Ureter (tissue), 1 donor: ENCODE data around the gene ZNF438. TPM values are rescaled to one million over a fixed set of nuclear protein-coding genes. Genes with fewer than 3 reads are reported as not detected.
A peak's percentile ranks its signal among the peaks of the same experiment; 100 is the strongest.
"Not testable (repeated sequence)": the region's sequence is repeated elsewhere in the genome, so short reads cannot be mapped to it uniquely, and the experiment has no call there.

ENCODE experiments used
- DNase-seq: peaks from one replicate; pipeline ENCODE4 v3.0.0-alpha.2; 2020; ENCODE audit warnings: low spot score
- total RNA-seq: library from RNA; stranded (reverse); gene quantifications from one replicate; pipeline ENCODE4 v1.2.4, GENCODE V29; 2023
- donor health status: DM: yes; HTN: yes; CAD: no.

The ZNF438 gene
- total RNA-seq, 1 donor from 2014 or later, result 11.2 TPM

DNA sequence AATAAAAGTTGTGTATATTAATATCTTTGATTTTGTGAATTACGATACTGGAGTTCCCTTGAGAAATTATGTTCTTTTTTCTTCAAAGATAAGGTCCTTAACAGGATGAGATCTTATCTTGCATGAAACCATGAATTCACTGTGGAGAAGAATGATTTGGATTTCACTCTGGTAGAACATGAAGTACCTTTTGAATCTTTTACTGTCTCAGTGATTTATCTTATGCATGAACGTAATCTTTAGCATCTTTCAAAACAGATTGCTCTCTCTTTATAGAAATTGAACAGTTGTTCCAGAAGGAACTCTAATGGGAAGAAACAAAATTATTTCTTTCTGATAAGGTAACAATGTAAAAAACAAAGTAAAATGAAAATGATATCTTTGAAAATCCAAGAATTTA, 11.0 kb upstream of the ZNF438 start:
- no peak for DNase-seq

DNA sequence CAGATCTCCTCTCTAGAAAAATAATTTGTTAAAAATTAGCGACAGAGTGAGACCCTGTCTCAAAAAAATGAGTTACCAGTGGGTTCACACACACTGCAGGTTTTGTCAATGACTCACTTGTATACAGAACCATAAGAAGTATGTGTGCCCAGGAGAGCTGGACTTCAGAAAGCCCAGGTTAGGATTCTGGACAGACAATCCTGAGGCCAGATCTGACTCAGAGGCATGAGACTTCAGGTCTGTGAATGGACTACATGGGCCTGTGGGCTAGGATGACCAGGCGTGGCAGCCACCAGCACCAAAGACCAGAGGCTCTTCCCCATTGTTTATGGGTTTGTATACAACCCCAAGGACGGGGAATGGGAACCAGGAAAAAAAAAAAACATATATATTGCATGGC, 9.3 kb upstream of the ZNF438 start:
- no peak for DNase-seq

DNA sequence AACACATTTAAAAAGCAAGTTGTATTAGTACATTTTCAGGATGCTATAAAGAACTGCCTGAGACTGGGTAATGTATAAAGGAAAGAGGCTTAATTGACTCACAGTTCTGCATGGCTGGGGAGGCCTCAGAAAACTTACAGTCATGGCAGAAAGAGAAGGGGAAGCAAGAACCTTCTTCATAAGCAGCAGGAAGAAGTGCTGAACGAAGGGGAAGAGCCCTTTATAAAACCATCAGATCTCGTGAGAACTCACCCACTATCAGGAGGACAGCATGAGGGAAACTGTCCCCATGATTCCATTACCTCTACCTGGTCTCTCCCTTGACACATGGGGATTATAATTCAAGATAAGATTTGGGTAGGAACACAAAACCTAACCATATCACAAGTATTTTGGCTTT, 7.3 kb upstream of the ZNF438 start:
- DNase-seq, result not testable (repeated sequence)

DNA sequence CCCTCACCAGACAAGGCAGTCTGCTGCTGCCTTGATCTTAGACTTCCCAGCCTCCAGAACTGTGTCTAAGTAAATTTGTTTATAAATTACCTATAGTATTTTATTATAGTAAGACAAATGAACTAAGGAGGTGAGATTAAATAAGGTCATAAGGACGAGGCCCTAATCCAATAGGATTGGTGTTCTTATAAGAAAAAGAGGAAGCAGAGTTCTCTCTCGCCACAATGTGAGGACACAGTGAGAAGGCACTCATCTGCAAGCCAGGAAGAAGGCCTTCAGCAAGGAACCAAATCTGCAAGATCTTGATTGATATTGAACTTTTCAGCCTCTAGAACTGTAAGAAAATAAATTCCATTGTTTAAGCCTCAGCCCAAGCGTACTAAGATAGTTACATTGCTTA, 6.1 kb upstream of the ZNF438 start:
- no peak for DNase-seq

DNA sequence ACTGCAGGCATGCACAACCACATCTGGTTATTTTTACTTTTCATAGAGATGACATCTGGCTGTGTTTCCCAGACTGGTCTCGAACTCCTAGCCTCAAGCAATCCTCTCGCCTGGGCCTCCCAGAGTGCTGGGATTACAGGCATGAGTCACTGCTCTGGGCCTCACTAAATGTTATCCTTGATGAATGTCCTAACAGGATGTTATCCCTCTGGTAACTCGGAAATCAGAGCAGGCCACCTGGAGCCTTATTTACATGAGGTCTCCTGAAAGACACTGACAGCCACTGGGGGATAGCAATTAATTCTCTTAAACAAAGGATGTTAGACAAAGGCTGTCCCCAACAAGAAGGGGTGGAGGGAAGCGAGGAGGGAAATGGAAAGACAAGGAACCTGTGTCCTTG, 4.5 kb upstream of the ZNF438 start:
- DNase-seq, result no peak

DNA sequence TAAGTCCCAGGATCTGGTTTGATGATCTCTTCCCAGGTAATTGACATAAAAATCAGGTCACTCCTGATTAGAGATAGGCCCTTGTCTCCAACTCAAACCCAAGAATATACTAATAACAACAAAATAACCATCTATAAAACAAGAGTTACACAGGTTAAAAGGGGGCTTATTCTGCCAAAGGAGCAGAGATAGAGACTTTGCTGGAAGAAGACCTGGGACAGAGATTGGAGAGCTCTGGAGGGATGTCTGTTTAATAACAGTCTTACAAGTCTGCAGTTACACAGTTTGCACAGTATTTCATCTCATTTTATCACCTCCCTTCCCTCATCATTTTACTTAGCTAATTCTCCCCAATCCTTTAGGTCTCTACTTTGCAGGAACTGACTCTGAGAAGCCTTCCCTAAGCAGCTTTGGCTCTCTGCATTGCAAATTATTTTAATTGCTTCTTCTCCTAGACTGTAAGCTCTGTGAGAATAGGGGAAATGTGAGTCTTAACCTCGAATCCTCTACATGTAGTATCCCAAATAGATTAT, 3.7 kb upstream of the ZNF438 start:
- no peak for DNase-seq

DNA sequence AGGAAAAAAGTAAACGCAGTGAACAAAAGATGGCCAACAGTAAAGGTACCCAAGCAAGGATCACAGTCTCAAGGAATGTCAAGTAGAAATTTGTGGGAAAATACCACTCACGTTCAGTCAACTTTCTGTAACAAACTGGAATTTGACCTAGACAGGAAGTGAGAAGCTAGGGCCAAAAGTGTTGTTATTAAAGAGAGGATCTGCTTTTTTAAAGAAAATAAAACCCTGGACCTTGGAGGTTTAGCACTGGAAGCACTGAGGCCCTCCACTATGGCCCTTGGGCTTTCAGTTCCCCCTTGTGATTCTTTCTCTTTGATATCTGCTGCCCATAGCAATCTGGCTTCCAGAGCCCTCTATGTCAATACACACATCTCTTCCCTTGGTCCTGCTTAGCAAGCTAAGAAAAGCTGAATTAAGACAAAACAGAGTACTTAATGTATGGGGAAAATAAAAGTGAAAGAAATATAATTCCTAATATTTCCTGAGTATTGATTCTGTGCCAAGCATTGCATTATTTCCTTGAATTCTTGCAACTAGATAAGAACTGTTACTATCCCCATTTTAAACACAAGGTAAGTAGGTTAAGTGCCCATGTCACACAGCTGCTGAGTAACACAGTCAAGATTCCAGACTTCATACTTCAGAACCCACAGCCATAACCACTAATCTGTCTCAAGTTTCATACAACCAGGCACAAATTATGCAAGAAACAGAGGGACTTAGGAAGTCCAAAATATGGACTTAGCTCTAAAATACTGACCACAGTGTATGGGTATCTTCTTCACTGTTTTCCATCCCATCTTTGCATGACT, 2.6 kb upstream of the ZNF438 start:
- DNase-seq, result no peak

DNA sequence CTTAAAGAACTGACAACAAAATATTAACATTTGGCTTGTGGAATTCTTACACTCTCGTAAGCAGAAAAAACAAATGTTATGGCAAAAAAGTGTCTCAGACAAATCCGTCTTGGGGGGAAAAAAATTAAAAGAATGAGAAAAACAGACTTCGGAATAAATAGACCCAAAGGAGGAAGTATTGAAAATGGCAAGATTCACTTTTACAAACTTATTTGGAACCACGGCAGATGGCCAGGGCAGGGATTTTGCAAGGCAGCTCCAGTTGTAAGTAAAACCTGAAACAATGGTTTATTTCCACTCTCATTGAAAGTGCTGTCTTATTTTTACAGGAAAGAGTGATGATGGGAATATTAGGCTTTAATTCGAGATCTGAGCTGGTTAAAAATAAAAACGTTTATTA, 1.5 kb upstream of the ZNF438 start:
- DNase-seq, result no peak

DNA sequence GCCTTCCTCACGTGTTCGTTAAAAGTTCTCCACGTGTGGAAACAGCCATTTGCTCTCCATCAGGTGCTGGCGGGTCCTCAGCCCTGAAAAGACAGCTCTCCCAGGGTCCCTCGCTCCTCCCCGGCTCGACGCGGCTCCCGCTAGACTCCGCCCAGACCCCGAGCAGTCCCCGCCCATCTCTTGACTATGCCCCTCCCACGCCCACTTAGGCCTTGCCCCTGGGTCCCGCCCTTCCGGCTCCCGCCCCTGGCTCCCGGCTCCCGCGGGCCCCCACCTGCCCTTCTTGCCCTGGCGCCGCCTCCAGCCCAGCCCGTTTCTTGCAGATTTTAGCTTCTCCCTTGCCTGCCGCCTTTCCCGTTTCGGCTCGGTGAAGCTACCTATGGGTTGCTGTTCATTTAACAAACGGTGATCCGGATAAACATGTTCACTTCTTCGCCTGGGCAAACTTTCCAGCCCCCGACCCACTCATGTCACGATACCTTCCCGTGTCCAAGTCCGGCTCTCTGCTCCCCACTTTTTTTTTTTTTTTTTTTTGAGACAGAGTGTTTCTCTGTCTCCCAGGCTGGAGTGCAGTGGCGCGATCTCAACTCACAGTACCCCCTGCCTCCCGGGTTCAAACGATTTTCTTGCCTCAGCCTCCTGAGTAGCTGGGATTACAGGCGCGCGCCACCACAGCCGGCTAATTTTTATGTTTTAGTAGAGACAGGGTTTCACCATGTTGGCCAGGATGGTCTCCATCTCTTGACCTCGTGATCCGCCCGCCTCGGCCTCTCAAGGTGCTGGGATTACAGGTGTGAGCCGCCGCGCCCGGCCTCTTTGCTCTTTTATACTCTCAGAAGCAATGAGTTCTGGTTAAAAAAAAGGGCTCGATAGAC, 830 bp upstream of the ZNF438 start:
- peak; percentile 98 for DNase-seq

DNA sequence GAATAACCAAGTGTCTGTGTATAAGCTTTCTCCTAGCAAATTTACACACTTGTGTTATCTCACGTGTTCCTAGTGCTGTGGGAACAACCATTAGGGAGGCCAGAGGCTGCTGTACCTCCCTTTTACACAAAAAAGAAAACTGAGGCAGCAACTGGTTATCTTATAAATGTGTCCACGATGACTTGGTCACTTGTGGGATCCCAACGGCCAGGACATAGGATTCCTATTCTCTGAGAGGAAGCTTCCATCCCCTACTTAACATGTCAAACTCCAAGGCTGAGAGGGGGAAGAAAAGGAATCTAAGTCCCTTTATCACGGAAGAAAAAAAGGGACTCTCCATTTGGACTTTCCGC, 484 bp downstream of the ZNF438 start:
- no peak for DNase-seq

DNA sequence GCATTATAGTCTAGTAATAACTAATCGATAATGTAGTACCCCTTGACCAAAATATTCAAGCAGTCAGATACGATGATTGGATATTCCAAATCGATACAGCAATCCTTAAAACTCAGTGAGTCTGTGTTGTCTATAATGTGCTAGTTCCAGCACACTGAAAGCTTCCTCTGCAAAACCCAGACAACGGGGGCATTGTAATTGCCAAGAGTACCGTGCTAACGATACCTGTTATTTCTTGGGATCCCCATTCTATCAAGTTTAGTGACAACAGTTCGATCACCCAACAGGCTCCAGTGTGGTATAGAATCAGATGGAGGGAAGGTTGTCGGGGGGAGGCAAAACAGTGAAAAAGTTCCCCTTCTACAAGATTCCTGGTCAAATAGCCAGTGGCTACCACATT, 865 bp downstream of the ZNF438 start:
- DNase-seq, result no peak

DNA sequence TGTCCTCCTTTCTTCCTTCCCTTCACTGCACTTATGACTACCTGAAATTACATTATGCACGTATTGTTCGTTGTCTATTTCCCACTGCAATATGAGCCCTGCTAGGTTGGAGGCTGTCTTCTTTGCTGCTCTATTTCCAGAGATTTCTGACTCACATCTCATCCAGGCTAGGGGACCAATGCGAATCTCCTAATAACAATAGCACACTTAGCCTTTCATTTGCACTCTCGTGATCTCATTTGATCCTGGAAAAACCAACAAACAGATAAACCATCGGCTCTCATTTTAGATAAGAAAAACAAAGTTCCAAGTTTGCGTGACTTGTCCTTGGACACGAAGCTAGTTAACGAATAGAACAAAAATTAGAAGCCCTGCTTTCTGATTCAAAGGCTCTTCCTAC, 1.4 kb downstream of the ZNF438 start:
- no peak for DNase-seq

DNA sequence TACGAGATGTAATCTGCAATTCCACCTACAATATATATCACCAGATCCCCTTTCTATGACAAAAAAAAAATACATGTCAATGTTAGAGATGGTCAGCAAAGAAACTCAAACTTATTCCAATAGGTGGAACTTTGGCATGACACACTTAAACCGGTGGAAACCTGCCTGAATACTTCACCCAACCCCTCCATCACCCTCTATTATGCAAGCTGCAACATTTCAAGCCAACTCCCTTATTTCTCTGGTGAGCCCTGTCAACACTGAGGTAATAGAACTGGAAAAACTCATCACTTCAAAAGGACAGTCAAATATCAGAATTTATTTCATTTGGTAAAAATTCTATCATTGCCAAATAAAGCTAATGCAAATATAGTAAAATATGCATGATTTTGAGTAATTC, 3.6 kb downstream of the ZNF438 start:
- no peak for DNase-seq

DNA sequence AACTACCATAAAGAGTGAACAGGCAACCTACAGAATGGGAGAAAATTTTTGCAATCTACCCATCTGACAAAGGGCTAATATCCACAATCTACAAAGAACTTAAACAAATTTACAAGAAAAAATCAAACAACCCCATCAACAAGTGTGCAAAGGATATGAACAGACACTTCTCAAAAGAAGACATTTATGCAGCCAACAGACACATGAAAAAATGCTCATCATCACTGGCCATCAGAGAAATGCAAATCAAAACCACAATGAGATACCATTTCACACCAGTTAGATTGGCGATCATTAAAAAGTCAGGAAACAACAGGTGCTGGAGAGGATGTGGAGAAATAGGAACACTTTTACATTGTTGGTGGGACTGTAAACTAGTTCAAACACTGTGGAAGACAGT, 5.4 kb downstream of the ZNF438 start:
- not testable (repeated sequence) for DNase-seq

DNA sequence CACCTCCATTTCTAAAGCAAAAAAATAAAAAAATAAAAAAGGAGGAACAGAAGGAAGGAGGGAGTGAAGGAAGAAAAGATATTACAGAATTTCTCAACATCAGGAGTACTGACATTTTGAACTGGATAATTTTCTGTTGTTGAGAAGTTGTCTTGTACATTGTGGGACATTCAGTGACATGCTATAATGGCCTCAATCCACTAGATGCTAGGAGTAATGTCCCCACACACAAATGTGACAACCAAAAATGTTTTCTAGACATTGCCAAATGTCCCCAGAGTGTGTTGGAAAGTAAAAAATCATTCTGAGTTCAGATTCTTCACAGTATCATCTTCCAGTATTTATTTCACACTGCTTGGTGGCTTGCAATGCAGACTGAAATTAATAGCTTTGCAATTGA, 6.5 kb downstream of the ZNF438 start:
- DNase-seq, result no peak

DNA sequence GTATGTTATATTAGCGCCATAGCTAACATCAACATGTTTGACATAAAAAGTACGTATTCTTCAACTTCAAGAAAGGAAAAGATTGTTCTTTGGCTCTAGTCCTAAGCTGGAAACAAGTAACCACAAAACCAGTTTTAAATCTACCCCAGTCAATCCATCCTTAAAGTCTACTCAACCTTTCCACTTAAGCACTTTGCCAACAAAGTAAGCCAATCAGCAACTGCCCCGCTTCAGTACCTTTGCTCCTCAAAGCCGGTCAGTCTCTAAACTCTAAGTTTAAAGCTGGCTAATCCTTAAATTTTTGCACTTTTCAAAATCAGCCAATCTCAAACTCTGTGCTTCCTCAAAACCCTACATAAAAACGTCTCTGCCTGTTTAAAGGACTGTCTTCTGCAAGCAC, 8.1 kb downstream of the ZNF438 start:
- no peak for DNase-seq

DNA sequence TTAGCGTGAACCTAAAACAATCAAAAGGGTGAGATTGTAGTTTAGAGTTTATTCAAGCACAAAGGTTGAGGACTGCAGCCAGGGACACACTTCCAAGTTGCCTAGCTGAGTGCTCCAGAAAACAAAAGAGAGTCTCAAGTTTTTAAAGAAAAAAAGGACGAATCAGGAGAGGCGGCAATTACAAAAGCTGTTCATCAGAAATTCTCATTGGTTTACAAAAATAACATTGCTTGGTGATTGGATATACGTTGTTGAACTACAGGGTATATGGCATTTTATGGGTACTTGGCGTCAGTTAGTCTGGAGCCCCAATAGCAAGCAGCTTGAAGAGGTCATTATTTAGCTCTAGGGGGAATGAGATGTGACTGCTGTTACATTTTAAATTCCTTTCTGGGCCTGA, 11.5 kb downstream of the ZNF438 start:
- no peak for DNase-seq

DNA sequence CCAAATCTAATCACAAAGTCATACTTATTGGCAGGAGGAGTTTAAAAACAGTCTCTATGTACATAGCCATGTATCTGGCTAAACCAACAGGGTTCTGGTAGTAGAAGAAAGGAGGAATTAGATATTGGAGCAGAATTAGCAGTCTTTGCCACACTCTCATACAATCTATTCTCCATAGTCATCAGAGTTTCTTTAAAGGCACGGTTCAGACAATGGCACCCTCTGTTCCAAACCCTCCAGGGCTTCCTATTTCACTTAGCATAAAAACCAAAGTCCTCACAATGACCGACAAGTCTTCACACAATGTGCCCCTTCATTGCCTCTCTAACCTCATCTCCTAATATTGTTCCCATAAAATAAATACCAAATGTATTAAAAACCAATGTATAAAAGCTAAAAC, 12.7 kb downstream of the ZNF438 start:
- no peak for DNase-seq

DNA sequence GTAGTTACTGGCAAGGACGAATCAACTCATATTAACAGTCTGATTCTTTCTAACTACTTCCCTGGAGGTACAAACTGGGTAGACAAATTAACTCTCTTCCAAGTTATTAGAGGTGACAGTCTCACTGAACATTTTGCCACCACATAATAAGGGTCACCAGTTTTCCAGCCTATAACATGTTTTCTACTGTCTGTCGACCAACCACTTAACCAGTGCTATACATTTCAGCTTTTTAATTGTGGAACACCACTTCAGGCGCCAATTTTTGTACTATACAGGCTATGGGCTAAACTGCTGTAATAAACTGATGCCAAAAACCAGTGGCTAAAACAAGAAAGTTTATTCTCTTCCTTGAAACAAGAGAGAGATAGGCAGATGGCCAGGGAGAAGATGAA, 13.3 kb downstream of the ZNF438 start:
- no peak for DNase-seq

DNA sequence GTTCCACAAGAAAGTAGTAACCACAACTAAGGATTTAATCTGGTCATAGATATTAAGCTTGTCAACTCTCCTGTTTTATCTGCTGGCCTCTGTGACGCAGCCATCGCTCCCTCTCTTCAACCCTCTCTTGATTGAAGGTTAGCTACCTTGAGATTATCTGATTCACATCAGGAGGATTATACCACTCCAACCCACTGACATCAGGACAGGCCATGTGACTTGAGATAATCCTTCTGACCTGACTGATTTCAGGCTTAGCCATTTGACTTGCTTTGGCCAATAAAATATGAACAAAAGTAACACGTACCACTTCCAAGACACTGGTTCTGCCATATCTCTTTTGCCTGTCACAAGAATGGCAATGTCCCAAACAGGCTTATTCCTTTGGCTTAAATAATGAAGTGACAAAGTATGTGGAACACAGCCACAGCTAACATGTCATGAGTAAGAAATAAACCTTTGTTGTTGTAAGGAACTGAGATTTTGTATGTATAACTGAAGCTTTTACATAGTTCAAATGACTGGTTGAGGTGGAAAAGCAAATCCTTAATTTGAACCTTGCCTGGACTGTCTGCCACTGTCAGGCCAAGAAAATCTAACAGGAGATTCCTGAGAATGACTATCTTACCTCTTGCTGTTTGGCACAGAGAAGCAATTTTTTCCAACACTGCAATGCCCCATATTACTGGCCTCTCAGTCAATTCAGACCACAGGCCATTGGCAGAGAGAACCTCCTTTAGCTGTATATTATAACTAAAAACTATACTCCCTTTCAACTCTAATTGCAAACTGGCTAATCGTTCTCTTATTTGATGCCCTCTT, 13.9 kb downstream of the ZNF438 start:
- DNase-seq, result no peak

DNA sequence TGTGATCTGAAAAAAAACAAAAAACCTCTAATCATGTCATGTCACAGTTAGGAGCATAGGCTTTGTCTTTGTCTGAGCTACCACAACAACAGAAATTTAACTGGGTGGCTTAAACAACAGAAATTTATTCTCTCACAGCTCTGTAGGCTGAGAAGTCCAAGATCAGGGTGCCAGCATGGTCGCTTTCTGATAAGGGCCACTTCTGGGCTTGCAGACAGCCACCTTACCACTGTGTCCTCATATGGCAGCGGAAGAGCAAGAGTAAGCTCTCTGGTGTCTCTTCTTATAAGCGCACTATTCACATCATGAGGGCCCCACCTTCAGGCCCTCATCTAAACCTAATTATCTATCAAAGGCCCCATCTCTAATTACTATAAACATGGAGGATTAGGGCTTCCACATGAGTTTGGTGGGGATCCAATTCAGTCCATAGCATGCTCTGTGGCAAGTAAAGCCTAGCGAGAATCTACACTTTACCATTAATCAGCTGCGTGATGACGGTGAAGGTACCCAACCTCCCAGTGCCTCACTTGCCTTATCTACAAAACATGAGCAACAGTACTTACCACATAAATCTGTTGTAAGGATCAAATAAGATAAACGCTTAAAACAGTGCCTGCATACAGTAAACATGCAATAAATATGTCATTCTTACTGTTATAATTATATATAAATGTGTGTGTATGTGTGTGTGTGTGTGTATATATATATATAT, 17.3 kb downstream of the ZNF438 start:
- no peak for DNase-seq

DNA sequence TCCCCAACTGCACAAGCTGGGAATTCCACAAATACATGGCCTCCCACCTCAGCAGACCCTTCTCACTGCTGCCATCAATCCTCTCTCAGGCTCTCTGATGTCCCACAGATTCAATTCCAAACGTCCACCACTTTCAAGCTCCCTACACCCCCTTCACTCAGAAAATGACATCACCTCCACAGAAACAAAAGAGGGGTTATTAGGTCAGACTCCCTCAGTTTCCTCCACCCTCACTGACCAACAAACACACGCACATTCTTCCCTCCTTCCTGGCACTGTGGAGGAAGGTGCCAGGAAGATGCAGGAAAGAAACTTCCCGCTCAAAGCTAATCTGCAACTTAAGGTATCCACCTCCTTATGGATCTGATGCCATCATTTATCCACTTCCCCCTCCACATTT, 18.3 kb downstream of the ZNF438 start:
- no peak for DNase-seq
